ENCODE measurements around the gene FZR1. TPM values are rescaled to one million over a fixed set of nuclear protein-coding genes. Genes with fewer than 3 reads are reported as not detected.
A peak's percentile ranks its signal among the peaks of the same experiment; 100 is the strongest.

The FZR1 gene
- total and polyA plus RNA-seq, 2 of the 13 experiments (the other 11 are each of a cell fraction or from before 2014, with no cell fraction given): 29.0 to 30.8 TPM

- ATAC-seq: no peak
- H3K4me2 ChIP-seq (ENCODE audit: low read depth, low read length): no peak overlapping the region
- no peaks in the 10 kb centered on the region for H3K27me3 ChIP-seq (ENCODE audit: control insufficient read depth in 1 of 2, insufficient read depth in 2 of 2, low read length in 2 of 2)
- no peak for DNase-seq (ENCODE audit: low spot score)
- WGBS (ENCODE audit: low lambda C conversion rate): 96% methylated on average over 21 of the region's 26 CpGs
- peaks cover 80% of the 10 kb centered on the region for H3K79me2 ChIP-seq (ENCODE audit: insufficient read depth, low read length)
- in situ Hi-C loops (cut with HindIII; ENCODE audit: extremely low pct_ligation_motif_present, low pct_unique_long_range_greater_than_20kb): no loop called here
- TF ChIP-seq, protein P1, sequence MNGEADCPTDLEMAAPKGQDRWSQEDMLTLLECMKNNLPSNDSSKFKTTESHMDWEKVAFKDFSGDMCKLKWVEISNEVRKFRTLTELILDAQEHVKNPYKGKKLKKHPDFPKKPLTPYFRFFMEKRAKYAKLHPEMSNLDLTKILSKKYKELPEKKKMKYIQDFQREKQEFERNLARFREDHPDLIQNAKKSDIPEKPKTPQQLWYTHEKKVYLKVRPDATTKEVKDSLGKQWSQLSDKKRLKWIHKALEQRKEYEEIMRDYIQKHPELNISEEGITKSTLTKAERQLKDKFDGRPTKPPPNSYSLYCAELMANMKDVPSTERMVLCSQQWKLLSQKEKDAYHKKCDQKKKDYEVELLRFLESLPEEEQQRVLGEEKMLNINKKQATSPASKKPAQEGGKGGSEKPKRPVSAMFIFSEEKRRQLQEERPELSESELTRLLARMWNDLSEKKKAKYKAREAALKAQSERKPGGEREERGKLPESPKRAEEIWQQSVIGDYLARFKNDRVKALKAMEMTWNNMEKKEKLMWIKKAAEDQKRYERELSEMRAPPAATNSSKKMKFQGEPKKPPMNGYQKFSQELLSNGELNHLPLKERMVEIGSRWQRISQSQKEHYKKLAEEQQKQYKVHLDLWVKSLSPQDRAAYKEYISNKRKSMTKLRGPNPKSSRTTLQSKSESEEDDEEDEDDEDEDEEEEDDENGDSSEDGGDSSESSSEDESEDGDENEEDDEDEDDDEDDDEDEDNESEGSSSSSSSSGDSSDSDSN (CRISPR knock-in tag; IDR thresholded peaks at IDR 0.05): no peak
- TF ChIP-seq ZNF619 (CRISPR knock-in tag; IDR thresholded peaks at IDR 0.05): no peak
- H3K9me3 ChIP-seq (ENCODE audit: low read length): no peaks in the 10 kb centered on the region
- H3K27ac ChIP-seq (ENCODE audit: extremely low read length, insufficient read depth, low read length): no peak overlapping the region
- no peak for FAIRE-seq
- ChIA-PET CTCF (ENCODE audit: low intra/inter-chr PET ratio, low total read pairs) (no interaction called here), POLR2A (no interaction called here)
- H2AFZ ChIP-seq (ENCODE audit: low read length): no peak overlapping the region
- H3K9ac ChIP-seq (ENCODE audit: insufficient read depth, low read depth, low read length): no peak overlapping the region
- H3K36me3 ChIP-seq (replicated peaks in 1 of 2; ENCODE audit: control insufficient read depth in 1 of 2, insufficient read depth in 2 of 2, low read length in 2 of 2): peaks cover 5 to 23% of the 10 kb centered on the region in 2 experiments; a peak in 4 of 5 replicates
- H4K20me1 ChIP-seq (ENCODE audit: insufficient read depth, low read length): peaks cover 26% of the 10 kb centered on the region; the same call in 1 of the 2 replicates
- BruUV-seq (replicated peaks): no TSS peak
- peaks cover 14% of the 10 kb centered on the region for H3K4me1 ChIP-seq (ENCODE audit: insufficient read depth, low read length)
- intact Hi-C loops (cut with micrococcal nuclease; ENCODE audit: unreplicated experiment): no loop called here
- no peak overlapping the region for H3K4me3 ChIP-seq (replicated peaks in 1 of 3; ENCODE audit: insufficient read depth in 1 of 3, low read depth in 2 of 3, low read length in 3 of 3)
Observed at GRCh38 chr19:3511506-3512251, 5.6 kb downstream of the FZR1 start.

DNA sequence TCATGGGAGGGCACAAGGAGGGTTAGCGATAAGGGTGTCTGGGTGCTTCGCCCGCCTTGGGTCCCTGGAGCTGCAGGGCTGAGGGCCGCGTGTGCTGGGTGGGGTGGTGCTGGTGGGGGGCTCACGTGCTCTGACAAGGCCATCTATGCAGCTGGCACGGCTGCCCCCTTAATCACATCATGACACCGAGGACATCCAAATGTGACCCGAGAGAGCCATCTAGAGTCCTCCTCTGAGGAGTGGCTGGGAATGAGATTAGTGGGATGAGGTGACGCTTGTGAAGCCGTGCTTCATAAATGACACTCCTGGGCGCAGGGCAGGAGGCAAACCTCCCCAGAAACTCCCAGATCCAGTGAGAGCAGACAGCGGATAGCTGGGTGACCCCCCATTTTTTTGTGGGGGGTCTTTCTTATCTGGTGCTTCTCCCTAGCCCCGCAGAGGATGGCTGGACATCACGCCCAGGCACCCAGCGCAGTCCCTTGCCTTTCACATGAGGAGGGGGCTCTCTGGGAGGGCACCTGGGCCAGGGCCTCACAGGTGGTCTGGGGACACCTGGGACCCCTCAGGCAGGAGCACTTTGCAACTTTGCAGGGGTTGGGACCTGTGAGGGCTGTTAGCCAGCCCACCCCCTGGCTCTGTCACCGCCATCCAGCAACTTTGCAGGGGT lies 6.6 kb downstream of the FZR1 start:
- TF ChIP-seq ZNF235 (CRISPR knock-in tag; IDR thresholded peaks at IDR 0.05; ENCODE audit: borderline replicate concordance): no peak
- TF ChIP-seq, protein P2, sequence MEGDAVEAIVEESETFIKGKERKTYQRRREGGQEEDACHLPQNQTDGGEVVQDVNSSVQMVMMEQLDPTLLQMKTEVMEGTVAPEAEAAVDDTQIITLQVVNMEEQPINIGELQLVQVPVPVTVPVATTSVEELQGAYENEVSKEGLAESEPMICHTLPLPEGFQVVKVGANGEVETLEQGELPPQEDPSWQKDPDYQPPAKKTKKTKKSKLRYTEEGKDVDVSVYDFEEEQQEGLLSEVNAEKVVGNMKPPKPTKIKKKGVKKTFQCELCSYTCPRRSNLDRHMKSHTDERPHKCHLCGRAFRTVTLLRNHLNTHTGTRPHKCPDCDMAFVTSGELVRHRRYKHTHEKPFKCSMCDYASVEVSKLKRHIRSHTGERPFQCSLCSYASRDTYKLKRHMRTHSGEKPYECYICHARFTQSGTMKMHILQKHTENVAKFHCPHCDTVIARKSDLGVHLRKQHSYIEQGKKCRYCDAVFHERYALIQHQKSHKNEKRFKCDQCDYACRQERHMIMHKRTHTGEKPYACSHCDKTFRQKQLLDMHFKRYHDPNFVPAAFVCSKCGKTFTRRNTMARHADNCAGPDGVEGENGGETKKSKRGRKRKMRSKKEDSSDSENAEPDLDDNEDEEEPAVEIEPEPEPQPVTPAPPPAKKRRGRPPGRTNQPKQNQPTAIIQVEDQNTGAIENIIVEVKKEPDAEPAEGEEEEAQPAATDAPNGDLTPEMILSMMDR (CRISPR knock-in tag; IDR thresholded peaks at IDR 0.05): peak; percentile 29; the same call in 1 of the 2 replicates
- no peak for TF ChIP-seq KAT2B (IDR thresholded peaks at IDR 0.05; ENCODE audit: borderline replicate concordance, low read depth, low read length)
- TF ChIP-seq, protein P3, sequence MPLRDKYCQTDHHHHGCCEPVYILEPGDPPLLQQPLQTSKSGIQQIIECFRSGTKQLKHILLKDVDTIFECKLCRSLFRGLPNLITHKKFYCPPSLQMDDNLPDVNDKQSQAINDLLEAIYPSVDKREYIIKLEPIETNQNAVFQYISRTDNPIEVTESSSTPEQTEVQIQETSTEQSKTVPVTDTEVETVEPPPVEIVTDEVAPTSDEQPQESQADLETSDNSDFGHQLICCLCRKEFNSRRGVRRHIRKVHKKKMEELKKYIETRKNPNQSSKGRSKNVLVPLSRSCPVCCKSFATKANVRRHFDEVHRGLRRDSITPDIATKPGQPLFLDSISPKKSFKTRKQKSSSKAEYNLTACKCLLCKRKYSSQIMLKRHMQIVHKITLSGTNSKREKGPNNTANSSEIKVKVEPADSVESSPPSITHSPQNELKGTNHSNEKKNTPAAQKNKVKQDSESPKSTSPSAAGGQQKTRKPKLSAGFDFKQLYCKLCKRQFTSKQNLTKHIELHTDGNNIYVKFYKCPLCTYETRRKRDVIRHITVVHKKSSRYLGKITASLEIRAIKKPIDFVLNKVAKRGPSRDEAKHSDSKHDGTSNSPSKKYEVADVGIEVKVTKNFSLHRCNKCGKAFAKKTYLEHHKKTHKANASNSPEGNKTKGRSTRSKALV (CRISPR knock-in tag; IDR thresholded peaks at IDR 0.05): no peak
- Histone ChIP-seq H3K27ac (ENCODE audit: extremely low read length, insufficient read depth, low read length) (no peak overlapping the region), H3K4me1 (ENCODE audit: insufficient read depth, low read length) (peaks cover 22% of the 10 kb centered on the region), H4K20me1 (ENCODE audit: insufficient read depth, low read length) (peaks cover 31% of the 10 kb centered on the region; the same call in 1 of the 2 replicates), H3K4me3 (replicated peaks in 1 of 3; ENCODE audit: insufficient read depth in 1 of 3, low read depth in 2 of 3, low read length in 3 of 3) (no peak overlapping the region), H3K79me2 (ENCODE audit: insufficient read depth, low read length) (peaks cover 71% of the 10 kb centered on the region), H3K9ac (ENCODE audit: insufficient read depth, low read depth, low read length) (no peak overlapping the region), H3K4me2 (ENCODE audit: low read depth, low read length) (no peak overlapping the region), H2AFZ (ENCODE audit: low read length) (no peak overlapping the region), H3K9me3 (ENCODE audit: low read length) (no peaks in the 10 kb centered on the region), H3K36me3 (replicated peaks in 1 of 2; ENCODE audit: control insufficient read depth in 1 of 2, insufficient read depth in 2 of 2, low read length in 2 of 2) (peaks cover 5 to 24% of the 10 kb centered on the region in 2 experiments; a peak in 4 of 5 replicates), H3K27me3 (ENCODE audit: control insufficient read depth in 1 of 2, insufficient read depth in 2 of 2, low read length in 2 of 2) (no peaks in the 10 kb centered on the region)
- CTCF ChIA-PET (ENCODE audit: low intra/inter-chr PET ratio, low total read pairs): no interaction called here
- DNase-seq (ENCODE audit: low spot score): no peak
- intact Hi-C loops (cut with micrococcal nuclease; ENCODE audit: unreplicated experiment): no loop called here
- BruUV-seq (replicated peaks): no TSS peak
- in situ Hi-C loops (cut with HindIII; ENCODE audit: extremely low pct_ligation_motif_present, low pct_unique_long_range_greater_than_20kb): no loop called here
- 93% methylated on average over 12 of the region's 17 CpGs for WGBS (ENCODE audit: low lambda C conversion rate)
- no peak for FAIRE-seq
- POLR2A ChIA-PET: no interaction called here
- ATAC-seq: no peak

All from HepG2 (cell line).